HG02798 (cell line): ENCODE results near the gene MTMR1.

Source experiments
- ATAC-seq: cut with Tn5 transposase; IDR thresholded peaks from one replicate; pipeline ENCODE4 v1.9.1; 2021; ENCODE audit warnings: mild to moderate bottlenecking; ENCODE audit not compliant: unreplicated experiment, poor library complexity

MTMR1 gene

DNA sequence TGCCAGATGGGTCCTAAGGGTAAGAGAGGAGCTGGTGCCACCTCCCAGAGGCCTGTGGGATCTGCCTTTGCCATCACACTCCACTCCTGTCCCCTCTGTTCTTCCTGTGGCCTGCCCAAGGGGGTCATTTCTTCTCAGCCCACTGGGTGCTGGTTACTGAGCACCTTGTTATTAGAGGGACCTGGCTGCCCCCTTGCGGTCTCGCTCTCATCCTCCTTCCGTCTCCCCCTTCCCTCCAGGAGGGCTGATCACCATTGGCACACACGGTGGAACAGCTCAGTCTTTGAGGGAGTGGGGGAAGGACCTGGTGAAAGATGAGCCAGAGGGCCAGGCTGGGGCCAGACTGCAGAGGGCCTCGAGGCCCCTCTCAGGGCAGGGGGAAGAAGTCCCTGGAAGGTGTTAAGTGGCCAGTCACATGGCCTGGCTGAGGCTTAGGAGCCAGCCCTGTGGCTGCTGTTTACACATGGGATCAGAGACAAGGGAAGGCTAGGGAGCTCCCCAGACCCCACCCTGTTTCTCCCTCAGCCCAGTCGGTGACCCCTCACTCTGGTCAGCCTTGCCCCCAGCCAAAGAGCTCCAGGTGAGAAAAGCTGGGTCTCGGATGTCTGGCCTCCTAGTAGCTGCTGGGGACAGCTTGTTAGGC is 68.1 kb downstream of the MTMR1 start:
- ATAC-seq: no peak

DNA sequence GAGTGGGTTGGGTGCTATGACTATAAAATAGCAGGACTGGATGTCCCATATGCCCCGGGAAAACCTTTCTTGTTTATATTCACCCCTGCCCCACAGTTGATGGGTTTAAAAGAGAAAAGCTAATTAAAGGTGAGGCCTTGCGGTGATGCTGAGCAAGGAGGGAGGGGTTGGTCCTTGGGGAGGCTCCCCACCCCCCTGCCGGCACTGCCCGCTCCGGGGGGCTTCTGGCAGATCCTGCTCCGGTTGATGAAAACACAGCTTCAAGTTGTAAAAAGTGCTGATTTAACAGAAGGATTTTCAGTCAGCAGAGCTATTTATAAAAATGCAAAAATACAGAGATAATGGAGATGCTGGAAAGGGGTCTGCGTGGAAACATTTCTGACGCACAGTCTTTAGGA is 68.6 kb downstream of the MTMR1 start:
- no peak for ATAC-seq

DNA sequence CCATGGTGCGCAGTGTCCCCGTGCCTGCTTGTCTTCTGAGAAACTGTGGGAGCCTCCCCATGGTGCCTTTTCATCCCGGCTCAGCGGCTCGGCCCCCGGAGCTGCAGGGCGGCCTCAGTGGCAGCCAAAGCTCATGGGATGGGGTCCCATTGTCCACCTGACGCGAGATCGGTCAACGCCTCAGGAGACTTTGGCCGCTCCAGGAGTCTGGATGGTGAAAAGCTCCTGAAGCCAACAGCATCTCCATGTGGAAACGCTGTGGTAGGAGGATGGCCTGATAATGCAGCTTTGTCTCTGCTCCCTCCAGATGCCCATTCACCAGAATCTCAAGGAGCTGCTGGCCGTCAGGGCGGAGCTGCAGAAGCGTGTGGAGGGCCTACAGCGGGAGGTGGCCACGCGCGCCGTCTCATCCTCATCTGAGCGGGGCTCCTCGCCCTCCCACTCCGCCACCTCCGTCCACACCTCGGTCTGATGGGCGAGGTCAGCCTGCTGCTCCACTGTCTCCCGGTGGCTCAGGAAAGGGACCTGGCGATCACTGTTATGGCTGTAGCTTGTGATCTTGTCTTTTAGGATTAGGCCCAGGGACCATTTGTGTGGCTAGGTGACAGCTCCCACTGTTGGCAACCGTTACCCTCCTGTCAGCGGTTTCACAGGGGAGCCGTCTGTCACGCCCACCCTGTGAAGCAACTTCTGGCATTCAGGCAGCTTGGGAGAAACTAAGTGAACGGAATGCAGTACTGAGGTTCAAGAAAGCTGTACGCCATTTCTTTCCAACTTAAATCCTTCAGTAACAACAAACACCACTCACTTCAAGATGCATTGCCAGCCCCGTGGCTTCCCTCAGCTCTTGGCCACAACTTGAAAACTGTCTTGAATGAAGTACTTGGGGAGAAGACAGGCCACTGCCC is 69.3 kb downstream of the MTMR1 start:
- no peak for ATAC-seq

DNA sequence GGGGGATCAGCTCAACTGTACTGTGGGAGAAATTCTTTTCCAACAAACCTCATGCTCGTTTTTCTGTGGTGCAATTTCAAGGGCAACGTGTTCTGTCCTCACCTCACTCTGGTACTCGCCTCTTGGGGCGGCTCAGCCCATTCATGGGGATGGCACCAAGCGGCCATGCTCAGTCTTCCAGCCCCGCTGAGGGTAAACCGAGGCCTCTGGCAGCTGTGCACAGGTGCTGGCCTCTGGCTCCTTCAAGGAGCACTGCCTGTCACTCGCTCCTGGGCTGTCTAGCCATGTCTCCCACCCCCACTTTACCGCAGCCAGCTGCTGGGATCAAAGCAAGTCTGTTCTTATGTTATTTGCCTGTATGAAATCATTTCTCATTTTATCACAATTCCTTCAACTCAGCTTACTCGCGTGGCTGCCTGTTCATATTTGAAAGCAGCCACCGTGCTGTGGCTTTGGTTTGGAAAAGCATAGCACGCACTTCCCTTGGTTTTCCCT is 70.2 kb downstream of the MTMR1 start:
- no peak for ATAC-seq

DNA sequence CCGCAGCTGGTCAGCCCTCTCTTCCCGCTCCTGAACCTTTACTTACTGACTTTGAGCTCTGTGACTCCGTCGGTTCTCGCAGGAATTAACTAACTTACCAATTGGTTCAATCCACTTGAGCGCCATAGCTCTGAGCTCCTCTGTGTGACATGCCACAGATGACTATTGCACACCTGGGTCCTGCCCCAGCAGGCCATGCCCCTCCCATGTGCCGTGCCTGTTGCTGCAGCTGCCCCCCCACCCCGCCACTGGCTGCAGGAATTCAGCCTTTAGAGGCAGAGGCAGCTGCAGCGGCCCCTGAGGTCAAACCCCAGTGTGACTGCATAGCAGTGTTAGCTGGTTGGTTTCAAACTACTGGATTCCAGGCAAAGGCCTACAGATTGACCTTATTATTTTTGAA is 70.6 kb downstream of the MTMR1 start:
- no peak for ATAC-seq

DNA sequence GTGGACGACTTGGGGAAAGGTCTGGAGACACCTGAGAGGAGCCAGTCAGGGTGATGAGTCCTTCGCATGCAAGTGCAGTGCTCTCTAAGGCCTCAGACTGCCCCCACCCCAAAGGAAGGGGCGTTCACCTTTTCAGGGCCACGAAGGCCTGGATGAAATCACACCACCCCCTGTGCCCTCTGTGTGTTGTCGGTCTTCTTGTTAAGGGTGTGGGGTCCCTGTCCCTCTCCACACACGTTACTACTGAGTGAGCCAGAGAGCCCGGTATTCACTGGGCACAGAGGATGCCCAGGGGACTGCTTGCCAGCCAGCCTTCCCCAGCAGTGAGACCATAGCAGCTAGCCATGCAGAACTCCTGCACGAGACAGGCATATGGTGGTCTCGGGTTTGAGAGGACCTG is 72.0 kb downstream of the MTMR1 start:
- no peak for ATAC-seq

DNA sequence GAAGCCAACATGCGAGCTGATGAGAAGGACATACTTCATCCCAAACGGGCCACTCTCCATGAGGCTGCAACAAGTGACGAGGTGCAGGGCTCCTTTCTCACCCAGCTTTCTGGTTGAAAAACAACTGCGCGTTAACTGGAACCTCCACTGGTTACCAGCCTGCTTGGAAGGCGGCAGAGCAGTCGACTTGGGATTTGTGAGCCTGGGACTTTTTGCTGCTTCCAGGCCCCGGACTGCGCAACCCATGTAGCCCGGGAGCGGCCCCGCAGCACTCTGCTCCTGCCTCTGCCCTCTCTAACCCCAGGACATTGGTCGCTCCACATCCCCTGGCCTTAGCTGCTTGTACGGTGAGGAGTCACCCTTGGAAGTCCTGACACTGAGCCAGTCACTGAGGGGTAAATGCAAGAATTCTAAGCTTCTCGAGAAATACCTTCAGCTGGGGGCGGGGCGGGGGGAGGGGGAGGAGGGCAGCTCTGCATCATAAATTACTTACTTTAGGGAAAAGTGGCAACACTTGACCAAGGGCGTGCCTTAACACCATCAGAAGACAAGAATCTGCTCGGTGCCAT is 72.7 kb downstream of the MTMR1 start:
- no peak for ATAC-seq

DNA sequence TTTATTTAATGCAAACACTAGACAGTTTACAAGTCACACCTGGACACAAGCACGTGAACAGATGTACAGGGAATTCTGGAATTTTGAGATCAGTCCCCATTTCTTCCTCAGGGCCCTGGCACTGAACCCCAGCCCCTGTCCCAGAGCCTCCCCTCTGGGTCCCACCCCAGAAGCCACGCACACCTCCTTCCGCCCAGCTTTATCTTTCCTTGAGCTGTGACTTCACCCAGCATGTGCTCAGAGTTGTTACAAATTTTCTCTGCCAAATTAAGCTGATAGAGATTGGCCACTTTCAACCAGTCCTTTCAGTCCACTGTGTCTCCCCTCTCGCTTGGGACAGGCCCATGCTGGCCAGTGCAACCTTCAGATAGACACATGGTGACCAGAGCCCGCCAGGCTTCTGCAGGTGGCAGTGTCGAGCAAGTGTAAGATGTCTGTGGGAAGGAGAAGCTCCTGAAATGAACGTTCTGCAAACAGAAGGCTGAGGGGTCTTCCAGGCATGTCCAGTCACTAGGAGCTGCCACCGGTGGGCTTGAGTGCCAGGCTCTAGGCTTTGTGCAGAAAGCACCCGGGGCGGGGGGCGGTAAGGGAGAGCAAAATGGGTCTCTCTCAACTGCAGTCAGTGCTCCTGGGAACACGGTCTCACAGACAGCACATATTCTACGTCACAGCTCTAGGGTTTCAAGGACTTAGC is 73.3 kb downstream of the MTMR1 start:
- no peak for ATAC-seq

DNA sequence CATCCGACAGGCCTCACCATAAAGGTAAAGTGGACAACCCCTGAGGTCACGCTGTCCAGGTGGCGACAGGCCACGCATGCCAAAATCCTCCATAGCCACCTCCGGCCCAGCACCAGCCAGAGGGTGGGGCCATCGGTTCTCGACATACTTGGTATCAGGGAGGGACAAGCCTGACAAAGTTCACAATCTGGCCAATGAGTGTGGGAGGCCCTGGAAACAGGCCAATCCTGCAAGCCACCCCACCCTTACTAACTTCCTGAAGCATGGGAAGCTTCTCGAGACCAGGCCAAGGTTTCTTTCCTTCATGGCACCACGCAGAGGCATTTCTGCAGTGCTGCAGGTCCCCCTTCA is 73.8 kb downstream of the MTMR1 start:
- ATAC-seq: no peak

DNA sequence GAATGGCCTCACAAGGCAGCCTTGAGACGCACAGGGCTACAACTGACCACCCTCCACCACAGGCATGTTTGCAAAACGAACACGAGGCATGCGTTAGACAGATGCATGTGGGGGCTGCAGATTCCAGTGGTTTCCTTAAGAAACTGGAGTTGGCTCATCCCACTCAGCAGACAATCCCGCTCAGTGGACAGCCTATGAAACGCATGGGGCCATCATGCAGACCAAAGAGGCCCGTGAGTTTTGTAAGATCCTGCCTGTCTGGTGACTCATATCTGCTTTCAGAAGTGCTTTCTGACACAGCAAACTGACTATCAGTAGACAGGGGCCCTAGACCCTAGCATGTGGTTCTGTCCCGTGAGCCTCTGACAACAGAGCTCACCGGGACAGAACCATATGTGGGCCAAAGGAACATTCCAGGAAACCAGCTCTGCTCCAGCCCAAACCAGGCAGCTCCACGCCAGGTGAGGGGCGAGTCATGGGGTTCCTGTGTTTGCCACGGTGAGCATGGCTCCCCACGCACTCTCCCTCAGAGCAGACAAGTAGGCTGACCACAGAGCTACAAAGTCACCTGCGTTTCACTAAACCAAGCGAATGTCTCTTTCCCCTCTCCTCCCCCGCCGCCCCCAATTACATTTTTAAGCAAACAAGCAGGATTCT is 74.4 kb downstream of the MTMR1 start:
- ATAC-seq: no peak

DNA sequence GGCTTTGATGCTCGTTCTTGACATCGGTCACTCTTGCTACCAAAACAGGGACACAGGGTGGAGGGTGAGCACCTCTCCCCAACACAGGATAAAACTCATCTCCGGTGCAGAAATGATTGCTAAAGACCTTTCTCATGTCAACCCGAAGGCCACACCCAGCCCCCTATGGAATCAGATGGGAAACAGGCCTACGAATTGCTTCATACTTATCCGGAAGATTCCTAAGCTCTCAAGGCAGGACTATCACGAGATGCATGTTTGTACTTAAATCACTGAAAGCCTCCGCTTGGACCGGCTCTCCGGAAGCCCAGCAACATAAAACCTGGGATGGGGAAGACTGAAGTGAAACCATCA is 74.9 kb downstream of the MTMR1 start:
- no peak for ATAC-seq

DNA sequence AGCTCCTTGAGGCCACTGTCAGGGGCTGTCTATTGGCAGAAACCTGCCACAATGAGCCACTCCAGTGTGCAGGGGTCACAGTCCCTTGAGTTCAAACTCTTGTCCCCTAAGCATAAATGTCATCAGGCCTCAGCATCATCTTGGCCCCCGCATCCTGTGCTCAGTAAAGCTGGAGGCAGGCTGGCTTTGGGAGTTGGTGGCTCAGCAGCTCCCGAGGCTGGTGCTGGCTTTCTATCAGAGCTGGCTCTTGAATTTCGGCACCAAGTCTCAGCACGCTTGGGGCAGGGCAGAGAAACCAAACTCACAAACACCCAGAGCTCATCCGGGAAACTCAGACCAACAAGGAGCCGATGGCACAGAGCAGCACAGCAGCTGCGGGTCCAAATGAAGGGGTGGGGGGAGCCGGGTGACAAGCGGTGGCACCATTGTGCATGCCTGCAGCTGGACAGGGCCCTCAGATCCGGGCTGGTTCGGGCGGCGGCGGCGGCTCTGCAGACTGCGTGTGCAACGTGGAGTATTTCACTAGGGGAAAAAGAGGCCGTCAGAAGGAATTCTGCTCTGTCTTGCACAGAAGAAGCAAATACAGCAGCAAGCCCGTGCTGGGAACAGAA is 75.5 kb downstream of the MTMR1 start:
- no peak for ATAC-seq

DNA sequence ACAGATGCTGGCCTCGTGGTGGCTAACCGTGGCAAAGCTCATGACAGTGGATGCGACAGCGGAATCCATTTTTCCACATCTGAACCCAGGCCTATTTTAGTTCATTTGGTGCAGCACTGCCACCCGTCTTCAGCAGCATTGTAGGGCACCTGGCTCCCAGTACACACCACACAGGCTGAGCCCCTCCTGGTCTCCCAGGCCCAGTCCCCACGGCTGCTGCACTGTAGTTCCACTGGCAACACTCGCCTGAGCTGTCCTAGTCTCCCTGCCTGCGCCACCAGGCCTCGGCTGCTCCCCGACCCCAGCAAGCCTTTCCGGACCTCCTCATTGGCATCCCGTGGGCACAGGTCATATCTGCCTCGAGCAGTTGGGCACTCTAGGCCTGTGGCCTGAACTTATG is 76.2 kb downstream of the MTMR1 start:
- no peak for ATAC-seq

DNA sequence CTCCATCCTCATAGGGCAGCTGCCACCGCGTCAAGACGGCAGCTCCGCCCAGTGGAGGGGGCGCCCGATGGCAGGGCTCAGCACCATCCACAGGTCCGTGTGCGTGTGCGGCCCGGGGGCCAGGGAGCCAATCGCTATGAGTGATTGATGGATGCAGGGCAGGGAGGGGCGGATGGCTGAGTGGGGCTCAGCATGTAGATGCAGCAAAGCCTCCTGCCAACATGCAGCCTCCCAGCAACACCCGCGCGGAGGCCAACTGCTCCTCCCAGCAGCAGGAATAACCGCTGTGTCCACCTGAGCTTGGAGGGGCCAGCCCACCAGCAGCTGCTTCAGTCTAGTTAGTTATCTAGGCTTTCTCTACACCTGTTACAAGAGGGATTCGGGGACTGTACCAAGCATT is 77.4 kb downstream of the MTMR1 start:
- no peak for ATAC-seq

DNA sequence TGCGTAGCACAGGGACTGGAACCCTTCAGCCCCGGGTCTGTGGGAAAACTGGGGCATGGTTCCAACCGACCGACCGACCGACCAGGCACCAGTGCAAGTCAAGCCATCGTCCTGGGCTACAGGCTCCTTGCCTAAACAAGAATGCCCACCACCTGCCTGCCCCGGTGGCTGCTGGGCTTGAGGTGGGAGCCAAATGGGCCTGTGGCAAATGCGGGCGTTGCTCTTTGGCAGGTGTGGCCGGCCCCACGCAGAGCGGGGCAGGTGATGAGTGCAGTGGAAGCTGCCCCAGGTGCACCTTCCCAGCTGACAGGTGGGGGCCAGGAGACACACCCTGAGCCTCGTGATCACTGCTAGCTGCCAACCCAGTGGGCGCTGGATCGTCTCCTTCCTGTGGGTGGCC is 77.9 kb downstream of the MTMR1 start:
- ATAC-seq: no peak

DNA sequence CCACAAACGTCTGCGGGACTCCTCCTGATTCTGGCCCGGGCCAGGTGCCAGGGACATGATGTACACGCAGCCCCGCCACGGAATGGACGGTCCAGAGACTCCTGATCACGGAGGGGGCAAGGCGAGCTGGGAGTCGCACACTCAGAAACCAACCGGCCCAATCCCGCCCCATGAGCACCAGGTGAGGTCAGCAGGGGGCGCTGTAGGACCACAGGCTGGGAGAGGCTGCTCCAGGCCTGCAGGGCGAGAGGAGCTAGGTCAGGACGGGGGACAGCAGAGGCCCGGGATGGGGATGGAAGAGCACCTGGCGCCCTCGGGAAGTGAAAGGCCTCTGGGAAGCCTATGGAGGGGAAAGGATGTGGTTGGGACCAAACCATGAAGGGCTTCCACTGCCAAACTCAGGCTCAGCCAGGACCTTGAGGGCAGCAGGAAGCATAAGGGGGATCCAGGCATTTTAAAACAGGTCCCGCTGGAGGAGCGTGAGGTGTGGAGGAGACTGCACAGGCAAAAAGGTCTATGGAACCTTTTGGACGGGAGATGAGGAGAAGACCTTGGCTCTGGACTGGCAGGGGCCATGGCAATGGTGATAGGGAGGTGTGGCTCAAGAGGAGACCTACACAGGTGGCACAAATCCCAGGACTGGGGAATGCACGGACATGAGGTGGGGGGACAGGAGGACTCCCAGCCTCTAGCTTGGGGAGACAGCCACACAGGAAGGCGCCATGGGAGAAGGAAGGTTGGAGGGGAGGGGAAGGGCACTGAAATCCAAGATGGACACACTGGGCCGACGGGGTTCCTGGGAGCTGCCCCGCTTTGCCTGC is 79.2 kb downstream of the MTMR1 start:
- peak; percentile 89 for ATAC-seq

DNA sequence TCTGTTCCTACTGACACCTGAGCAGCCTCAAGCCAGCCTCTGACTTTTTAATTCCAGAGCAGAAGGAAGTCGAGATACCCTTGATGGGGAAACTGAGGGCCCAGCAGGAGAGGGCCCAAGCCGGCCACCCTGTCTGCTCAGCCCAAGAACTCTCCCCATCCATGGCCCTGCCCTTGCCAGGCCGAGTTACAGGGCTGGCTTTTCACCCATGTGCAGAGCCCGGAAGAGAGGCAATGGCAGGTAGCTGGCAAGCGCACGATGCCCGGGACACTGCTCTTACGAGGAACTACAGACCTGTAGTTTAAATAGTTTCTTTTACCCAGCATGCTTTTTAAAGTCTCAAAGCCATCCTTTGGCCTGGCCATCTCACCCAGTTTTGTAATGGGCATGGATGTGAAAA is 79.9 kb downstream of the MTMR1 start:
- no peak for ATAC-seq

DNA sequence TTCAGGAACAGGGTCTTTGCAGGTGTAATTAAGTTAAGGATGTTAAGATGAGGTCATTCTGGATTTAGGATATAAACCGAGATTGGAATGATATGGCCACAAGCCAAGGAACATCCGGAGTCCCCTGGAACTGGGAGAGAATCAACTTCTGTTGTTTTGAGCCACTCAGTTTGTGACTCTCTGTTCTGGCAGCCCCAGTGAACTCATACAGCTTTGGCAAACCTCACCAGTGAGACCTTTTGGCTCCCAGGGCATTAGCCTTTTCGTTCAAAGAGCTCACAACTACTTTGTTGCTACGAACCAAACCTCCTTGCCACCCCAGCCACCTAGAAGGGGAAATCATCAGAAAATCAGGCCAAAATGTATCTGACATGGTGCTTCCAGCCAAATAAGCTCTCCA is 80.4 kb downstream of the MTMR1 start:
- no peak for ATAC-seq
